Parathyroid adenoma (tissue), 2 donors: ENCODE results near the gene PCDHGB2.
"Not testable (repeated sequence)": the region's sequence is repeated elsewhere in the genome, so short reads cannot be mapped to it uniquely, and the experiment has no call there.

Source experiments
- H2AFZ ChIP-seq: fragments of 300-600 bp; sonication (generic); one replicate; pipeline ENCODE4 v1.7.0; 2017; ENCODE audit warnings: antibody characterized with exemption, mild to moderate bottlenecking
- H3K27ac ChIP-seq: fragments of 300-600 bp; sonication (generic); one replicate; pipeline ENCODE4 v1.7.0; 2017
- H3K27me3 ChIP-seq: fragments of 300-600 bp; sonication (generic); one replicate; pipeline ENCODE4 v1.7.0; 2017; ENCODE audit warnings: low read length; ENCODE audit not compliant: control insufficient read depth, insufficient read depth
- H3K36me3 ChIP-seq: fragments of 300-600 bp; sonication (generic); one replicate; pipeline ENCODE4 v1.7.0; 2017; ENCODE audit warnings: low read length; ENCODE audit not compliant: control insufficient read depth, insufficient read depth
- H3K4me1 ChIP-seq: fragments of 300-600 bp; sonication (generic); one replicate; pipeline ENCODE4 v1.7.0; 2017; ENCODE audit warnings: control low read depth
- H3K4me2 ChIP-seq: fragments of 300-600 bp; sonication (generic); one replicate; pipeline ENCODE4 v1.7.0; 2017; ENCODE audit warnings: low read length
- H3K4me3 ChIP-seq: fragments of 300-600 bp; sonication (generic); one replicate; pipeline ENCODE4 v1.7.0; 2017; ENCODE audit warnings: low read depth, low read length
- H3K79me2 ChIP-seq: fragments of 300-600 bp; sonication (generic); one replicate; pipeline ENCODE4 v1.7.0; 2017; ENCODE audit warnings: control low read depth
- H3K9ac ChIP-seq: fragments of 300-600 bp; sonication (generic); one replicate; pipeline ENCODE4 v1.7.0; 2017; ENCODE audit warnings: mild to moderate bottlenecking
- H3K9me3 ChIP-seq: fragments of 300-600 bp; sonication (generic); one replicate; pipeline ENCODE4 v1.7.0; 2017; ENCODE audit warnings: low read length; ENCODE audit not compliant: control insufficient read depth
- TF ChIP-seq, protein P1 (sequence below): fragments of 300-600 bp; sonication (generic); IDR thresholded peaks from one replicate; pipeline ENCODE4 v1.7.0; 2017; ENCODE audit warnings: antibody characterized with exemption, mild to moderate bottlenecking
- donor health status: primary hyperparathyroidism.

PCDHGB2 gene

DNA sequence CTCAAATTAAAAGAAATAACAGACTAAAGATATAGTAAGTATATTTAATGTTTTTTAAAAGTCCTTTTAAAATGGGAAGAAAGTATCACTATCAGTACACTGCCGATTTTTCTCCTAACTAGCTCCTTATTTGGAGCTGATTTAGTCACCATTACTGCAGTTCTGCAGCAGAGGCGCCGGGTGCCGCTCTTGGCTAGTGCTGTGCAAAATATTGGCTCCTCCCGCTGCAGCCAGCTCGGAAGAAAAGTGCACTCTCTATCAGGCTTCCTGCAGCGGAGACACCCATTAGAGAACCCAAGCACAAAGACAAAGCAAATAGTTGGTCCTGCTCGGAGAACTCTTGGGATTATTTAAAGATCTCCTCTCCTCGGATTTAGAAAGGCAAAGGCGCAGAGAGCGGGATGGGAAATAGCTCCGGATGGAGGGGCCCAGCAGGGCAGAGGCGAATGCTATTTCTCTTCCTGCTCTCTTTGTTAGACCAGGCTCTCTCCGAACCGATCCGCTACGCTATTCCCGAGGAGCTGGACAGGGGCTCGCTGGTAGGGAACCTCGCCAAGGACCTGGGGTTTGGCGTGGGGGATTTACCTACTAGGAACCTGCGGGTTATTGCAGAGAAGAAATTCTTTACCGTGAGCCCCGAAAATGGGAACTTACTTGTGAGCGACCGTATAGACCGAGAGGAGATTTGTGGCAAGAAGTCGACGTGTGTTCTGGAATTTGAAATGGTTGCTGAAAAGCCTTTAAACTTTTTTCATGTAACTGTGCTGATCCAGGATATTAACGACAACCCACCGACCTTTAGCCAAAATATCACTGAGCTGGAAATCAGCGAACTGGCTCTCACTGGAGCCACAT is 10.4 kb downstream of the PCDHGB2 start, which contains the start of gene PCDHGB3:
Gene PCDHGB3, plus strand, starts transcription at position 249 of the 855 bp plus-strand sequence. Its CDS starts 153 bp downstream, at position 402.
- no peaks in the 10 kb centered on the region for H3K27me3 ChIP-seq
- H2AFZ ChIP-seq = peak within 1 kb of the TSS; percentile 48
- H3K36me3 ChIP-seq = no peaks in the 10 kb centered on the region
- no peaks in the 10 kb centered on the region for H3K4me1 ChIP-seq
- peak within 1 kb of the TSS; percentile 30 for H3K27ac ChIP-seq
- peaks cover 13% of the 10 kb centered on the region for H3K9me3 ChIP-seq
- TF ChIP-seq, protein P1, sequence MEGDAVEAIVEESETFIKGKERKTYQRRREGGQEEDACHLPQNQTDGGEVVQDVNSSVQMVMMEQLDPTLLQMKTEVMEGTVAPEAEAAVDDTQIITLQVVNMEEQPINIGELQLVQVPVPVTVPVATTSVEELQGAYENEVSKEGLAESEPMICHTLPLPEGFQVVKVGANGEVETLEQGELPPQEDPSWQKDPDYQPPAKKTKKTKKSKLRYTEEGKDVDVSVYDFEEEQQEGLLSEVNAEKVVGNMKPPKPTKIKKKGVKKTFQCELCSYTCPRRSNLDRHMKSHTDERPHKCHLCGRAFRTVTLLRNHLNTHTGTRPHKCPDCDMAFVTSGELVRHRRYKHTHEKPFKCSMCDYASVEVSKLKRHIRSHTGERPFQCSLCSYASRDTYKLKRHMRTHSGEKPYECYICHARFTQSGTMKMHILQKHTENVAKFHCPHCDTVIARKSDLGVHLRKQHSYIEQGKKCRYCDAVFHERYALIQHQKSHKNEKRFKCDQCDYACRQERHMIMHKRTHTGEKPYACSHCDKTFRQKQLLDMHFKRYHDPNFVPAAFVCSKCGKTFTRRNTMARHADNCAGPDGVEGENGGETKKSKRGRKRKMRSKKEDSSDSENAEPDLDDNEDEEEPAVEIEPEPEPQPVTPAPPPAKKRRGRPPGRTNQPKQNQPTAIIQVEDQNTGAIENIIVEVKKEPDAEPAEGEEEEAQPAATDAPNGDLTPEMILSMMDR = peak; percentile 46
- H3K4me2 ChIP-seq = no peak within 1 kb of the TSS
- H3K4me3 ChIP-seq = no peak within 1 kb of the TSS
- no peaks in the 10 kb centered on the region for H3K79me2 ChIP-seq
- H3K9ac ChIP-seq = no peak within 1 kb of the TSS

DNA sequence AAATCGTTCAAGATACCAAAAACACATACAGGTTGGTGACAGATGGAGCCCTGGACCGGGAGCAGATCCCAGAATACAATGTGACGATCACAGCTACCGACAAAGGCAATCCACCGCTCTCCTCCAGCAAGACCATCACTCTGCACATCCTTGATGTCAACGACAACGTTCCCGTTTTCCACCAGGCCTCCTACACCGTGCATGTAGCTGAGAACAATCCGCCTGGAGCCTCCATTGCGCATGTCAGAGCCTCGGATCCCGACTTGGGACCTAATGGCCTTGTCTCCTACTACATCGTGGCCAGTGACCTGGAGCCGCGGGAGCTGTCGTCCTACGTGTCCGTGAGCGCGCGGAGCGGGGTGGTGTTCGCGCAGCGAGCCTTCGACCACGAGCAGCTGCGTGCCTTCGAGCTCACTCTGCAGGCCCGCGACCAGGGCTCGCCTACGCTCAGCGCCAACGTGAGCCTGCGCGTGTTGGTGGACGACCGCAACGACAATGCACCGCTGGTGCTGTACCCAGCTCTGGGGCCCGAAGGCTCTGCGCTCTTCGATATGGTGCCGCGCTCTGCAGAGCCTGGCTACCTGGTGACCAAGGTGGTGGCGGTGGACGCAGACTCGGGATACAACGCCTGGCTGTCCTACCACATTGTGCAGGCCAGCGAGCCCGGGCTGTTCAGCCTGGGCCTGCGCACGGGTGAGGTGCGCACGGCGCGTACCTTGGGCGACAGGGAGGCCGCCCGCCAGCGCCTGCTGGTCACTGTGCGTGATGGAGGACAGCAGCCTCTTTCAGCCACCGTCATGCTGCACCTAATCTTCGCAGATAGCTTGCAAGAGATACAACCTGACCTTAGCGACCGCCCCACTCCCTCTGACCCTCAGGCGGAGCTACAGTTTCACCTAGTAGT is 12.0 kb downstream of the PCDHGB2 start:
- no peaks in the 10 kb centered on the region for H3K36me3 ChIP-seq

DNA sequence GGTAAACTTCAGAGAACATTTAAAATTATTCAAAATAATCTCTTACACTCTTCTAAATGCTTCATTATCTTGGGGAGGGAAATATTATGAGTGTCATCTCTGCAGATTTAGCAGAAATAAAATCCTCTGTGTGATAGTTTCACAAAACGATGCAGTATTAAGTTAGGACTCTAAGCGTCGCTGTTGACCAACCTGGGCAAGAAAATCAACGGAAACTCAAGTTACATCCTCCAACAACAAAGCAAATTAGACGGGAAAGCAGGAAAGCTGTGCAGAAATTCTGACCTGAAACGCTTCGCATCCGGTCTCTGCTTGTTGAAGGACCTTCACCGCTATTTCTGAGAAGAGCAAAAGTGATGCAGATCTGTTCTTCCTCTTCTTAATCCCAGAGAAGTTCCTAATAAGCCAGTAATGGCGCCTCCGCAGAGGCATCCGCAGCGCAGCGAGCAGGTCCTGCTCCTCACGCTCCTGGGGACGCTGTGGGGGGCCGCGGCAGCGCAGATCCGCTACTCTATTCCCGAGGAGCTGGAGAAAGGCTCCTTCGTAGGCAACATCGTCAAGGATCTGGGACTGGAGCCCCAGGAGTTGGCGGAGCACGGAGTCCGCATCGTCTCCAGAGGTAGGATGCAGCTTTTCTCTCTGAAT is 14.0 kb downstream of the PCDHGB2 start, which contains the start of gene PCDHGA6:
Gene PCDHGA6, plus strand, starts transcription at position 219 of the 645 bp plus-strand sequence. Its CDS starts 193 bp downstream, at position 412.
- H3K9ac ChIP-seq = no peak within 1 kb of the TSS
- H3K4me2 ChIP-seq = no peak within 1 kb of the TSS
- no peaks in the 10 kb centered on the region for H3K79me2 ChIP-seq
- H3K4me3 ChIP-seq = peak within 1 kb of the TSS; percentile 35
- H3K9me3 ChIP-seq = peaks cover 13% of the 10 kb centered on the region
- H3K27ac ChIP-seq = peak within 1 kb of the TSS; percentile 16
- TF ChIP-seq, protein P1 = no peak
- H3K27me3 ChIP-seq = no peaks in the 10 kb centered on the region
- H3K36me3 ChIP-seq = no peaks in the 10 kb centered on the region
- H2AFZ ChIP-seq = peak within 1 kb of the TSS; percentile 38
- H3K4me1 ChIP-seq = no peaks in the 10 kb centered on the region

More for the DNA sequence above, 12.0 kb downstream of the PCDHGB2 start:
- Histone ChIP-seq H3K79me2 (no peaks in the 10 kb centered on the region), H3K27ac (no peak overlapping the region), H3K4me1 (no peaks in the 10 kb centered on the region), H3K9ac (no peak overlapping the region), H3K27me3 (no peaks in the 10 kb centered on the region), H2AFZ (no peak overlapping the region), H3K4me3 (no peak overlapping the region), H3K4me2 (no peak overlapping the region), H3K9me3 (peaks cover 13% of the 10 kb centered on the region)
- TF ChIP-seq, protein P1 = no peak

DNA sequence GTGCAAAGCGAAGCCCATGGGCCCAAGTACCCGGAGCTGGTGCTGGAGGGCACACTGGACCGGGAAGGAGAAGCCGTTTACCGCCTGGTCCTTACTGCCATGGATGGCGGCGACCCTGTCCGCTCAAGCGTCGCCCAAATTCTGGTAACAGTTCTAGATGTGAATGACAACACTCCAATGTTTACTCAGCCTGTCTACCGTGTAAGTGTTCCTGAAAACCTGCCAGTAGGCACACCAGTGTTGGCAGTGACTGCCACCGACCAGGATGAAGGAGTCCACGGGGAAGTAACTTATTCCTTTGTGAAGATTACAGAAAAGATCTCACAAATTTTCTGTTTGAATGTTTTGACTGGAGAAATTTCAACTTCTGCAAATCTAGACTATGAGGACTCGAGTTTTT is 14.8 kb downstream of the PCDHGB2 start:
- Histone ChIP-seq H3K4me2 (no peak overlapping the region), H3K27ac (no peak overlapping the region), H3K4me1 (no peaks in the 10 kb centered on the region), H3K79me2 (no peaks in the 10 kb centered on the region), H2AFZ (no peak overlapping the region), H3K4me3 (no peak overlapping the region), H3K9me3 (peaks cover 15% of the 10 kb centered on the region), H3K27me3 (no peaks in the 10 kb centered on the region), H3K36me3 (no peaks in the 10 kb centered on the region), H3K9ac (no peak overlapping the region)
- TF ChIP-seq, protein P1 = no peak

DNA sequence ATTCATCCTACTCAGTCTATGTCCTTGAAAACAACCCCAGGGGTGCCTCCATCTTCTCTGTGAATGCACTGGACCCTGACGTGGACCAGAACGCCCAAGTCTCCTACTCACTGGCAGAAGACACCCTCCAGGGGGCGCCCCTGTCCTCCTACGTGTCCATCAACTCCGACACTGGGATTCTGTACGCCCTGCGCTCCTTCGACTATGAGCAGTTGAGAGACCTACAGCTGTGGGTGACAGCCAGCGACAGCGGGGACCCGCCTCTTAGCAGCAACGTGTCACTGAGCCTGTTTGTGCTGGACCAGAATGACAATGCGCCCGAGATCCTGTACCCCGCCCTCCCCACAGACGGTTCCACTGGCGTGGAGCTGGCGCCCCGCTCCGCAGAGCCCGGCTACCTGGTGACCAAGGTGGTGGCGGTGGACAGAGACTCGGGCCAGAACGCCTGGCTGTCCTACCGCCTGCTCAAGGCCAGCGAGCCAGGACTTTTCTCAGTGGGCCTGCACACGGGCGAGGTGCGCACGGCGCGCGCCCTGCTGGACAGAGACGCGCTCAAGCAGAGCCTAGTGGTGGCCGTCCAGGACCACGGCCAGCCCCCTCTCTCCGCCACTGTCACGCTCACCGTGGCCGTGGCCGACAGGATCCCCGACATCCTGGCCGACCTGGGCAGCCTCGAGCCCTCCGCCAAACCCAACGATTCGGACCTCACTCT is 15.8 kb downstream of the PCDHGB2 start:
- peaks cover 10% of the 10 kb centered on the region for H3K9me3 ChIP-seq
- not testable (repeated sequence) for H3K4me3 ChIP-seq

More for the DNA sequence above, 15.8 kb downstream of the PCDHGB2 start:
- H3K4me2 ChIP-seq, H3K79me2 ChIP-seq, H3K4me1 ChIP-seq, H2AFZ ChIP-seq, H3K9ac ChIP-seq, H3K27ac ChIP-seq, H3K36me3 ChIP-seq, H3K27me3 ChIP-seq: not testable (repeated sequence)
